SKM-1 (cell line): Measurements from ENCODE around the gene EXD3.
"Not testable (repeated sequence)": the region's sequence is repeated elsewhere in the genome, so short reads cannot be mapped to it uniquely, and the experiment has no call there.

ENCODE experiments used
- DNase-seq: peaks from one replicate; lab custom pipeline; 2025; ENCODE audit not compliant: unreplicated experiment; lab: John Stamatoyannopoulos, UW

The EXD3 gene

DNA sequence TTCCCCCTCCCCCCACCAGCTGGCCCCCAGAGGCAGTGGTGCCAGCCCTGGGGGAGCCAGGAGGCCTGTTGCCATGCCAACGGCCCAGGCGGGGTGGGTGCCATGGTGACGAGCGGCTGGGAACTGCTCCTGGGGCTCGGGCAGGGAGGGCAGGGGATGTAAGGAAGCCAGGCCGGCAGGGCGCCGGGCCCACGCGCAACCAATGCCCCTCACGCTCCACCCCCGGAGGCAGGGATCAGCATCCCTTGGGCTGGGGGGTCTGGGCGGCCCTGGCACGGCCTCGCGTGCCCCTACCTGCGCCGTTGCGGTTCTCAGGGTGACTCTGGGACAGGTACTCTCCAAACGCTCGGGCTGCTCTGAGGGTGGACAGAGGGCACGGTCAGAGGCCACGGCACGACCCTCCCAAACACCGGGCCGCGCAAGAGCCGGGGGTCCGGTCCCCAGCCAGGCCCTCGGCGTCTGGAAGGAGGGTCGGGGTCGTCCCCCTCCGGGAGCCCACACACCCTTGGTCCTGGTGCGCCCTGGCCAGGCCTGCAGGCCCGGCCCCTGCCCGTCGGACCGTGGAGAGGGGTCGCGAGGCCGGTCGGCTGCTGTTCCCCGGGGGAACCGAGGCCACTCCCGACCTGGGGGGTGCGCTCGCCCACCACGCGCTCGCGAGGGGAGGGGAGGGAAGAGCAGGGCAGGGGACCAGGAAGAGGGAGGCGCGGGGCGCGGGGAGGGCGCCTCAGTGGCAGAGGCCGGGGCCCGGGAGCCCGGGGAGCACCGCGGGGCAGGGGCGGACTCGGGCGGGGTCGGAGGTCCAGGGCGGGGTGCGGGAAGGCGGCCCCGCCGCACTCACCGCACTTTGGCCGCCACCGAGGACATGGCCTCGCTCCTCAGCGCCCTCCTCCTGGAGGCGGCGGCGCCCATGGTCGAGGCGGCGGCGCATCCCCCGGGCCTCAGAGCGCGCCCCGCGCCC is 35.5 kb upstream of the EXD3 start:
- DNase-seq, result no peak

DNA sequence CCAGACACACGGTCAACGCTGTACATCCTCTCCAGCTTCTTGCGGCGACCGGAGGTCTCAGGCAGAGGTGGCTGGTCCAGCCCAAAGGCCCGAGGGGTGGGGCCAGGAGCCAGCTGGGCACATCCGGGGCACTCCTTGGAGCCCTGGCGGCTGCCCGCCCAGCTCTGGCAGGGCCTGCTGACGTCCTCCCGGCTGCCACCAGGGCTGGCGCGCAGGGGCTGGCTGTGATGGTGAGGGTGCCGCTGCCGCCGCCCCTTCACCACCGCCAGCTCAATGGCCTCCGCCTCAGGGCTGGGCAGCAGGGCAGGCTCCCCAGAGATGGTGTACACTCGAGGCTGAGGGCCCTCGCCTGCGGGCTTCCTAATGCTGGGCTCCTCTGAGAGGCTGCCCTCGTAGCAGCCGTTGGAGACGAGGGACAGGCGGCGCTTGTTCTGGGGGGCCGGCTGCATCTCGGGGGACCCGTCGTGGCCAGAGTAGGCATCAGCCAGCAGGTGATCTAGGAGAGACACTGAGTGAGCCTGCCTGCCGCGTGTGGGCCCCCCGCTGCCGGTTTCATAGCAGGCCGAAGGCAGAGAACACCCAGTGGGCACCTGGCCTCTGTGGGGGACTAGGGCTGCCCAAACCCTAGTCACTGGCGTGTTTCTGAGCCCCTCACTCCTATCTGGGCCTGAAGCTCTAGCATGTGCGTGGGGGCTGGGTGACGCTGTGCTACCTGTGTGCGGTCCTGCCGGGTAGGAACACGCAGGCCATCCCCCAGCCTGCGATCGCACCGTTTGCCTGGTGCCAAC is 34.6 kb upstream of the EXD3 start:
- DNase-seq, result no peak

GRCh38 chr9:137456864-137457405 is 34.0 kb upstream of the EXD3 start:
- no peak for DNase-seq

DNA sequence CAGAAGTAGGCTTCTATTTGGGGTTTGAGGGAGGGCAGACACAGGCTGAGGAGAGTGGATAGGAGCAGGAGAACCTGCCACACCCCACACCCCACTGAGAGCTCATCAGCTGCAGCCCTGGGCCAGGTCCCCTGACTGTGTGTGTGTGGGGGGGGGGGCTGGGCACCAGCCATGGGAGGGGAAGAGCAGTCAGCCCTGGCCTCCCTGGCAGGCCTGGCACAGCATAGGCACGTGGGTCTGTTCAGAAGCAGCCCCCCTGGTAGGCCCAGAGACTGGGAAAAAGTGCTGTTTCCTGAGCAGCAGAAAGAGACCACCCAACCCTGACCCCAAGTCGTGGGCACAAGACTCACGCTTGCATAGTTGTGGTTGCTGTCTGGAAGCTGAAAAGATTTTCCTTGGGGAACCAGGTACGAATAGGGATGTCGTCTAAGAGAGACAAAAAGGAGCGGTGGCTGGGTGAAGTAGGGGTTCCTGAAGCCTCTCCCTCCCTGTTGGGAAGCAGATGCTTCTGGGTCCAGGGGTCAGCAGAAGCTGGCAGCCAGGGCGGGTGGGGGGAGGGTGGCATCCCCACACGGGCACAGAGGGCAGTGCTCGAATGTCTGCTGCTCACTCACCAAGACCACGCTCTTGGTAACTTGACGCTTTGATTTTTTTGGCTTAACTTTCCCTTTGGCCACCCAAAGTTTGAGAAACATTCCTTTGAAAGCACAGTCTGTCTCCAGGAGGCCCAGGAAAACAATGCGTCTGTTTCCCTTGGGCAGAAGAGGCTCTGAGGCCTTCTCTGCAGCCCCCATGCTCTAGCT is 33.3 kb upstream of the EXD3 start:
- no peak for DNase-seq

DNA sequence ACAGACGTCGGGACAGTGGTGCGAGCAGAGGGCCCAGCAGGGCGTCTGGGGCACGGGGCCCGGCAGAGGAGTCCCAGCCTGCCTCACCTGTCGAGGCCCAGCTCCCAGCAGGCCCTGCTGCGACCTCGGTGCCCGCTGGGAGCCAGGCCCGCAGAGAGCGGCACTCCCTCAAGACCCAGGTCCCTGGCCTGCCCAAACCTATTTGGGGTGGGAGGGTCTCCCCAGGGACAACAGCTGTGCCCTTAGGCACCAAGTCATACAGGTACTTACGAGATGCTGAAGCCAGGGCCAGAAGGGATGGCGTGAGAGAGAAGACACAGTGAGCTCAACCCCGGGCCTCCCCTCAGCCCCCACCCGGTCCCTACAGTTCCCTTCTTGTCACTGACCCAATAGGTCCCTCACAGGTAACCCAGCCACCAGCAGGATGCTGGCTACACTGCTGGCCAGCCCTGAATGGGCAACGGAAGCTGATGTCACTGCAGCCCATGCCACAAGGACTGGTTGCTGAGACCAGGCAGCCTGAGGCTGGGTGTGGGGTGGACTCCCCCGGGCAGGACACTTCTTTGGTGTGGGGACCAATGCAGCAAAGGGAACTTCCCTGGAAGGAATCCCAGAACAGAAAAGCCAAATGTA is 32.5 kb upstream of the EXD3 start:
- DNase-seq, result no peak

GRCh38 chr9:137454597-137455358 is 31.8 kb upstream of the EXD3 start:
- no peak for DNase-seq

GRCh38 chr9:137454145-137454596 is 31.2 kb upstream of the EXD3 start:
- DNase-seq, result peak; percentile 16

- peak; percentile 15 for DNase-seq
Observed at GRCh38 chr9:137453643-137454081, 30.7 kb upstream of the EXD3 start.

- DNase-seq, result no peak
Observed at GRCh38 chr9:137452761-137453642, 30.0 kb upstream of the EXD3 start.

- DNase-seq, result peak; percentile 46
Observed at GRCh38 chr9:137452006-137452760, 29.2 kb upstream of the EXD3 start.

GRCh38 chr9:137451264-137452005 is 28.5 kb upstream of the EXD3 start:
- not testable (repeated sequence) for DNase-seq

DNA sequence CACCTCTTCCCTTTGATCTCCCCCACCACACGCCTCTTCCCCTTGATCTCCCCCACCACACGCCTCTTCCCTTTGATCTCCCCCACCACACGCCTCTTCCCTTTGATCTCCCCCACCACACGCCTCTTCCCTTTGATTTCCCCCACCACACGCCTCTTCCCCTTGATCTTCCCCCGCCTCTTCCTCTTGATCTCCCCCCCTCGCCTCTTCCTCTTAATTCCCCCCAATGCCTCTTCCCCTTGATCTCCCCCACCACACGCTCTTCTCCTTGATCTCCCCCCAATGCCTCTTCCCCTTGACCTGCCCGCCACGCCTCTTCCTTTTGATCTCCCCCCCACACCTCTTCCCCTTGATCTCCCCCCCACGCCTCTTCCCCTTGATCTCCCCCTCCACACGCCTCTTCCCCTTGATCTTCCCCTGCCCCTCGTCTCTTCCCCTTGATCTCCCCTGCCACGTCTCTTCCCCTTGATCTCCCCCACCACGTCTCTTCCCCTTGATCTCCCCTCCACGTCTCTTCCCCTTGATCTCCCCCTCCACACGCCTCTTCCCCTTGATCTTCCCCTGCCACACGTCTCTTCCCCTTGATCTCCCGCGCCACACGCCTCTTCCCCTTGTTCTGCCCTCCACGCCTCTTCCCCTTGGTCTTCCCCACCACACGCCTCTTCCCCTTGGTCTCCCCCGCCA is 27.7 kb upstream of the EXD3 start:
- peak; percentile 42 for DNase-seq

DNA sequence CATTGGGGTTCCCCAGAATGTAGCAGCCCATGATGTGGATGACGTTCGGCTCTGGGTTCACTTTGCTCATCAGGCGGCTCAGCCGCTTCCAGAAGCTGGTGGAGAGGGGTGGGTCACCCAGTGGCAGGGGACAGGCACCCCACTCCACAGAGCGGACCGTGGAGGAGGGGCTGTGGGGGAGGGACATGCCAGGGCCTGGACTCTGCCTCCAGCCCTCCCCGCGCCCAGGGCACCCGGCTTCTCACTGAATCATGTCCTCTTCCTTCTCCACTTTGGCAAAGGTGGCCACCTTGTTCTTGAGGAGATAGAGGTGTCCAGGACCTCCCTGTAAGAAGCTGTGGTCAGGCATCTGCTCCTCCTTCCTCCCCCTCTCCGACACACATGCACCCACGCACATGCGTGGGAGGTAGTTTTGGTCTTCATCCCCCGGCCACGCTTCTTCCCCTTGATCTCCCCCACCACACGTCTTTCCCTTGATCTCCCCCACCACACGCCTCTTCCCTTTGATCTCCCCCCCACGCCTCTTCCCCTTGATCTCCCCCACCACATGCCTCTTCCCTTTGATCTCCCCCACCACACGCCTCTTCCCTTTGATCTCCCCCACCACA is 27.1 kb upstream of the EXD3 start:
- DNase-seq, result no peak

GRCh38 chr9:137449081-137449844 is 26.3 kb upstream of the EXD3 start:
- no peak for DNase-seq

DNA sequence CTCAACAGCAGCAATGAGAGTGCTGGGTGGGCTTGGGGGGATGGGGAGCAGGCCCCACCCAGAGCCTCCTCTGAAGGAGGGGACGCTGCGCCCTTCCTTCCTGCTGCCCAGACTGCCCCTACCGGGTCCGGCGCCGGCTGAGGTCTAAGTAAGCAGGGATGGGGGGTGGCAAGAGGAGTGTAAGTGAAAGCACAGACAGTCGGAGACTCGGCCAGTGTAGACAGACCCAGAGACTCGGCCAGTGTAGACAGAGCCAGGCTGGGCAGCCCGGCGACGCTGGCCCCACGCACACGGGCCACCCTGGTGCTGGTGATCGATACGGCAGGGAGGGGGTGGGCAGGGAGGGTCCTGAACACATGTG is 25.6 kb upstream of the EXD3 start:
- no peak for DNase-seq
